K562 (cell line): Measurements from ENCODE around the gene VIM. TPM values are rescaled to one million over a fixed set of nuclear protein-coding genes. Genes with fewer than 3 reads are reported as not detected.

Experiments
- ATAC-seq: fragments of 200-7000 bp; cut with Tn5 transposase; 3 replicates; pipeline ENCODE4 v1.9.1; 2020; ENCODE audit warnings: moderate library complexity
- BruUV-seq: library from RNA; stranded (reverse); fragments of 400-500 nt; replicated peaks from 2 replicates; lab custom pipeline; 2021; lab: Mats Ljungman, UMichigan
- CTCF ChIA-PET: fragments of 300-600 bp; formaldehyde crosslinking; extraction: SDS; loops from one replicate; lab custom pipeline; 2021; ENCODE audit warnings: low intra/inter-chr PET ratio; lab: Yijun Ruan, JAX
- POLR2A ChIA-PET: fragments of 300-600, 350-650 bp; sonication (Branson Sonifier 250); formaldehyde crosslinking; extraction: SDS; loops from one replicate; lab custom pipeline; 2021; ENCODE audit warnings: antibody characterized with exemption, inconsistent platforms; lab: Yijun Ruan, JAX
- DNase-seq, 4 experiments: peaks; one replicate each; pipeline versions ENCODE4 v3.0.0 to v3.0.0-alpha.2; 2011 to 2018; ENCODE audit warnings: low spot score in 3 of 4, mixed read lengths in 3 of 4; ENCODE audit errors: extremely low read depth in 1 of 4
- FAIRE-seq: peaks from 2 replicates; lab custom pipeline; 2011; peaks lifted over from hg19 to GRCh38; lab: Jason Lieb, UNC
- H2AFZ ChIP-seq: 2 replicates; pipeline ENCODE4 v1.6.0; 2011; ENCODE audit warnings: low read depth, low read length, control low read depth, inconsistent platforms
- H3K27ac ChIP-seq: fragments of 200-600 bp; 3 replicates; pipeline ENCODE4 v1.8.0; 2011; ENCODE audit warnings: low read depth, mild to moderate bottlenecking, control low read depth, inconsistent platforms, low read length, moderate library complexity, mixed read lengths; ENCODE audit errors: extremely low read depth
- H3K27me3 ChIP-seq, 2 experiments: fragments of 300-600 bp in 1 of 2; 2 replicates in 1 of 2; 3 replicates in 1 of 2; pipeline versions ENCODE4 v1.6.0 to v1.8.0; 2011; ENCODE audit warnings: inconsistent platforms in 2 of 2, low read length in 2 of 2, mild to moderate bottlenecking in 1 of 2, mixed read lengths in 1 of 2, moderate library complexity in 1 of 2; ENCODE audit not compliant: control insufficient read depth in 2 of 2, insufficient read depth in 2 of 2
- H3K36me3 ChIP-seq: fragments of 300-600 bp; 3 replicates; pipeline ENCODE4 v1.8.0; 2011; ENCODE audit warnings: mild to moderate bottlenecking, low read length, inconsistent platforms; ENCODE audit not compliant: control insufficient read depth, insufficient read depth
- H3K4me1 ChIP-seq, 2 experiments: fragments of 200-600 bp in 1 of 2; replicated peaks in 1 of 2; 2 replicates in 1 of 2; 3 replicates in 1 of 2; pipeline versions ENCODE4 v1.5.1 to v1.8.0; 2011; ENCODE audit warnings: inconsistent platforms in 2 of 2, low read length in 2 of 2, mild to moderate bottlenecking in 1 of 2, mixed read lengths in 1 of 2, moderate library complexity in 1 of 2; ENCODE audit not compliant: control insufficient read depth in 2 of 2, insufficient read depth in 2 of 2
- H3K4me2 ChIP-seq: 2 replicates; pipeline ENCODE4 v1.6.1; 2011; ENCODE audit warnings: low read length, control low read depth, inconsistent platforms, mixed read lengths; ENCODE audit not compliant: insufficient read depth
- H3K4me3 ChIP-seq: fragments of 200-600 bp; sonication (generic), shearing (Covaris generic); 2 replicates; pipeline ENCODE4 v1.5.1; 2016; ENCODE audit warnings: control low read depth, inconsistent platforms
- H3K79me2 ChIP-seq: fragments of 200-600 bp; 3 replicates; pipeline ENCODE4 v1.8.0; 2011; ENCODE audit warnings: low read length, inconsistent platforms; ENCODE audit not compliant: control insufficient read depth, insufficient read depth
- H3K9ac ChIP-seq, 2 experiments: 2 replicates each; pipeline versions ENCODE4 v1.6.0 to v1.6.1; 2011; ENCODE audit warnings: low read depth in 2 of 2, low read length in 2 of 2, control low read depth in 1 of 2, inconsistent platforms in 1 of 2, mild to moderate bottlenecking in 1 of 2, mixed read lengths in 1 of 2; ENCODE audit not compliant: insufficient read depth in 1 of 2
- H3K9me1 ChIP-seq: one replicate; pipeline ENCODE4 v1.6.0; 2011; ENCODE audit warnings: inconsistent platforms, mild to moderate bottlenecking, low read length, moderate library complexity; ENCODE audit not compliant: control insufficient read depth, insufficient read depth
- H3K9me3 ChIP-seq: replicated peaks from 2 replicates; pipeline ENCODE4 v1.5.1; 2011; ENCODE audit warnings: low read depth, low read length, inconsistent platforms; ENCODE audit not compliant: control insufficient read depth, insufficient read depth
- H4K20me1 ChIP-seq: replicated peaks from 2 replicates; pipeline ENCODE4 v1.6.1; 2011; ENCODE audit warnings: low read length, inconsistent platforms, mixed read lengths; ENCODE audit not compliant: control insufficient read depth, insufficient read depth
- ATF7 ChIP-seq: fragments of 450-650 bp; IDR thresholded peaks from 2 replicates; pipeline ENCODE4 v1.7.1; 2014; ENCODE audit warnings: mild to moderate bottlenecking, moderate library complexity
- CEBPG ChIP-seq, 3 experiments: fragments of 200-800 bp in 1 of 3; sonication (Bioruptor generic) in 1 of 3; sonication (generic) in 1 of 3; formaldehyde crosslinking in 1 of 3; IDR thresholded peaks in 2 of 3; conservative IDR thresholded peaks in 1 of 3; 2 replicates each; pipeline versions ENCODE4 v1.6.1 to v1.8.0; 2016 to 2022; ENCODE audit warnings: missing compliant biosample characterization in 2 of 3, missing genetic modification characterization in 2 of 3, mild to moderate bottlenecking in 1 of 3, missing genetic modification reagents in 1 of 3
- FOXJ2 ChIP-seq: fragments of 200-800 bp; sonication (Bioruptor generic); IDR thresholded peaks from 2 replicates; pipeline ENCODE4 v1.6.1; 2016; ENCODE audit warnings: missing genetic modification characterization, missing compliant biosample characterization
- MEIS2 ChIP-seq: fragments of 450-650 bp; IDR thresholded peaks from 2 replicates; pipeline ENCODE4 v1.6.1; 2014; ENCODE audit warnings: mild to moderate bottlenecking; ENCODE audit not compliant: partially characterized antibody
- RBM22 ChIP-seq: fragments of 200-400 bp; formaldehyde crosslinking; IDR thresholded peaks from 2 replicates; pipeline ENCODE4 v1.6.1; 2018; ENCODE audit warnings: low read length, low read depth; ENCODE audit not compliant: poor library complexity, severe bottlenecking
- RCOR1 ChIP-seq, 2 experiments: IDR thresholded peaks; 2 replicates each; pipeline ENCODE4 v1.6.1; 2012; ENCODE audit warnings: low read depth in 2 of 2, low read length in 2 of 2, borderline replicate concordance in 1 of 2, improper control_type of control experiment in 1 of 2
- YY1 ChIP-seq, 3 experiments: IDR thresholded peaks; 2 replicates each; pipeline ENCODE4 v1.6.1; 2011; ENCODE audit warnings: low read length in 2 of 3, mild to moderate bottlenecking in 2 of 3, moderate library complexity in 2 of 3, borderline replicate concordance in 1 of 3, control low read depth in 1 of 3, low read depth in 1 of 3; ENCODE audit not compliant: insufficient read depth in 3 of 3, insufficient replicate concordance in 2 of 3, control insufficient read depth in 1 of 3, insufficient read length in 1 of 3; ENCODE audit errors: extremely low read depth in 1 of 3
- ZNF217 ChIP-seq: sonication (generic); formaldehyde crosslinking; IDR thresholded peaks from 2 replicates; pipeline ENCODE4 v1.8.0; 2022; ENCODE audit warnings: mild to moderate bottlenecking, missing genetic modification reagents
- ZNF445 ChIP-seq: fragments of 250-450 bp; sonication (Bioruptor Pico); IDR thresholded peaks from 2 replicates; pipeline ENCODE4 v1.4.0; 2020; ENCODE audit warnings: low read depth, mild to moderate bottlenecking, moderate library complexity
- WGBS: fragments of 100-300 bp; shearing (Covaris generic); methylation state at CpG from one replicate; pipeline ENCODE4 v1.1.6; 2016; ENCODE audit warnings: low coverage, mixed read lengths; ENCODE audit not compliant: insufficient coverage; ENCODE audit errors: missing lambda C conversion rate; 5-methylcytosine and 5-hydroxymethylcytosine counted together
- in situ Hi-C: fragments of 300-500 bp; cut with MboI; formaldehyde crosslinking; loops from 4 replicates; pipeline ENCODE4 v1.15.0; 2018; ENCODE audit warnings: inconsistent platforms, mixed read lengths
- intact Hi-C: fragments of 100-400 bp; cut with micrococcal nuclease; formaldehyde crosslinking; loops from 2 replicates; pipeline ENCODE4 v1.14.2; 2022
- polyA plus RNA-seq, 8 experiments: library from polyadenylated mRNA; depleted of rRNA in 4 of 8; stranded (reverse) in 5 of 8; unstranded in 3 of 8; fragments of >200 nt; fragmentation: Nextera tagmentation in 2 of 8; fragmentation: Illumina TruSeq in 1 of 8; extraction: Ambion mirVana in 2 of 8; extraction: Trizol in 1 of 8; gene quantifications; 2 replicates each; pipeline versions ENCODE4 v1.2.1 to v1.2.3, GENCODE V29; 2011 to 2014; ENCODE audit warnings: inconsistent platforms in 1 of 8, missing spikeins in 1 of 8
- total RNA-seq, 7 experiments: library from RNA; depleted of rRNA in 6 of 7; stranded (reverse); fragments of >200 nt in 6 of 7; fragmentation: Illumina TruSeq in 2 of 7; extraction: Trizol in 2 of 7; gene quantifications; 2 replicates each; pipeline versions ENCODE4 v1.2.1 to v1.2.3, GENCODE V29; 2011 to 2021; ENCODE audit warnings: low replicate concordance in 1 of 7
- TF ChIP-seq, protein P1 (sequence below): fragments of 200-800 bp; sonication (Bioruptor generic); IDR thresholded peaks from 2 replicates; pipeline ENCODE4 v1.6.1; 2017; ENCODE audit warnings: missing genetic modification characterization, missing compliant biosample characterization
- TF ChIP-seq, protein P2 (sequence below): sonication (generic); formaldehyde crosslinking; IDR thresholded peaks from 2 replicates; pipeline ENCODE4 v1.8.0; 2022; ENCODE audit warnings: mild to moderate bottlenecking, missing genetic modification reagents, borderline replicate concordance
- TF ChIP-seq, protein P3 (sequence below): fragments of 450-650 bp; IDR thresholded peaks from 2 replicates; pipeline ENCODE4 v1.6.1; 2016
- TF ChIP-seq, protein P4 (sequence below): sonication (generic); IDR thresholded peaks from 2 replicates; pipeline ENCODE4 v1.6.1; 2016

The VIM gene
- total and polyA plus RNA-seq, 9 of the 15 experiments (the other 6 are each of a cell fraction or from before 2014, with no cell fraction given): 86.0 to 621 (median 383) TPM

DNA sequence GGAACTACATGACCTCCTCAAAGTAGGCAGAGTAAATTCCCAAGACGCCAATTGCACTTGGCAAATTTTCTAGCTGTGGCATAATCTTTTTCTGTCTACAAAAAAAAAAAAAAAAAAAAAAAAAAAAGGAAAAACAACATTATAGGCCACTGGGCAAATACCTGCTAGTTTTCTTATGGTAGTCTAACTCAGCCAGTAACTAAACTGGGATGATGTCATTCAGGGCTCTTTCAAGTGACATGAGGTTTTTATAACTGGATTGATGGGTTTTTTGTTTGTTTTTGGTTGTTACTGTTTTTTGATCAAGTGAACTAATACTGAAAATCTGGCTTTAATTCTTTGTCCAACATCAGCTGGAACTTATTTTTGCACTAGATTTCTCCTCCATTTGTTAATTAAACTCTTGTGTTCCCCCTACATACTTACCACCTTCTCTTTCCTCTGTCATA, 7.4 kb upstream of the VIM start:
- H3K4me3 ChIP-seq: no peak overlapping the region
- no peaks in the 10 kb centered on the region for H3K27me3 ChIP-seq
- 80% methylated on average over 1 of the region's 1 CpG for WGBS
- ChIA-PET POLR2A (interaction anchor here (0.9 to 1.4 kb wide), 2 partner anchors 8 to 20 kb away, joined by 3 read pairs; partner anchors contain the start of gene VIM), CTCF (no interaction called here)
- H3K36me3 ChIP-seq: no peaks in the 10 kb centered on the region
- H3K9me1 ChIP-seq: no peaks in the 10 kb centered on the region
- 0 out of 2 replicates have a peak overlapping the region, but pooled peaks have one; percentile 28 for H2AFZ ChIP-seq
- H3K4me1 ChIP-seq: peaks cover 6 to 18% of the 10 kb centered on the region in 2 experiments
- H3K4me2 ChIP-seq: no peak overlapping the region
- H3K27ac ChIP-seq: peak overlapping the region; percentile 29; the same call in 1 of the 3 replicates
- FAIRE-seq: no peak
- DNase-seq: no peak
- H4K20me1 ChIP-seq: no peaks in the 10 kb centered on the region
- intact Hi-C loops: no loop called here
- in situ Hi-C loops: no loop called here
- H3K9me3 ChIP-seq: no peaks in the 10 kb centered on the region
- ATAC-seq: no peak
- no peak overlapping the region for H3K9ac ChIP-seq
- BruUV-seq: no TSS peak
- no peaks in the 10 kb centered on the region for H3K79me2 ChIP-seq
- TF ChIP-seq ATF7 (peak; percentile 77; the same call in 1 of the 2 replicates), MEIS2 (peak; percentile 61), RBM22 (no peak), YY1 (IDR thresholded peaks at IDR 0.05; ENCODE audit: borderline replicate concordance in 1 of 3, control insufficient read depth in 1 of 3, extremely low read depth in 1 of 3, insufficient read depth in 3 of 3, insufficient read length in 1 of 3, insufficient replicate concordance in 2 of 3, low read depth in 1 of 3, low read length in 2 of 3) (no peak), ZNF217 (CRISPR knock-in tag) (no peak), CEBPG (CRISPR knock-in tag; IDR thresholded peaks at IDR 0.05) (no peak), CEBPG (tag; conservative IDR thresholded peaks at IDR 0.05 in 1 of 2, IDR thresholded peaks at IDR 0.05 in 1 of 2) (no peak), ZNF445 (CRISPR knock-in tag) (no peak), FOXJ2 (tag) (no peak), RCOR1 (IDR thresholded peaks at IDR 0.05; ENCODE audit: borderline replicate concordance in 1 of 2, low read depth in 2 of 2, low read length in 2 of 2) (no peak)
- TF ChIP-seq, protein P1, sequence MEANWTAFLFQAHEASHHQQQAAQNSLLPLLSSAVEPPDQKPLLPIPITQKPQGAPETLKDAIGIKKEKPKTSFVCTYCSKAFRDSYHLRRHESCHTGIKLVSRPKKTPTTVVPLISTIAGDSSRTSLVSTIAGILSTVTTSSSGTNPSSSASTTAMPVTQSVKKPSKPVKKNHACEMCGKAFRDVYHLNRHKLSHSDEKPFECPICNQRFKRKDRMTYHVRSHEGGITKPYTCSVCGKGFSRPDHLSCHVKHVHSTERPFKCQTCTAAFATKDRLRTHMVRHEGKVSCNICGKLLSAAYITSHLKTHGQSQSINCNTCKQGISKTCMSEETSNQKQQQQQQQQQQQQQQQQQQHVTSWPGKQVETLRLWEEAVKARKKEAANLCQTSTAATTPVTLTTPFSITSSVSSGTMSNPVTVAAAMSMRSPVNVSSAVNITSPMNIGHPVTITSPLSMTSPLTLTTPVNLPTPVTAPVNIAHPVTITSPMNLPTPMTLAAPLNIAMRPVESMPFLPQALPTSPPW: no peak
- TF ChIP-seq, protein P2, sequence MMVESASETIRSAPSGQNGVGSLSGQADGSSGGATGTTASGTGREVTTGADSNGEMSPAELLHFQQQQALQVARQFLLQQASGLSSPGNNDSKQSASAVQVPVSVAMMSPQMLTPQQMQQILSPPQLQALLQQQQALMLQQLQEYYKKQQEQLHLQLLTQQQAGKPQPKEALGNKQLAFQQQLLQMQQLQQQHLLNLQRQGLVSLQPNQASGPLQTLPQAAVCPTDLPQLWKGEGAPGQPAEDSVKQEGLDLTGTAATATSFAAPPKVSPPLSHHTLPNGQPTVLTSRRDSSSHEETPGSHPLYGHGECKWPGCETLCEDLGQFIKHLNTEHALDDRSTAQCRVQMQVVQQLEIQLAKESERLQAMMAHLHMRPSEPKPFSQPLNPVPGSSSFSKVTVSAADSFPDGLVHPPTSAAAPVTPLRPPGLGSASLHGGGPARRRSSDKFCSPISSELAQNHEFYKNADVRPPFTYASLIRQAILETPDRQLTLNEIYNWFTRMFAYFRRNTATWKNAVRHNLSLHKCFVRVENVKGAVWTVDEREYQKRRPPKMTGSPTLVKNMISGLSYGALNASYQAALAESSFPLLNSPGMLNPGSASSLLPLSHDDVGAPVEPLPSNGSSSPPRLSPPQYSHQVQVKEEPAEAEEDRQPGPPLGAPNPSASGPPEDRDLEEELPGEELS (CRISPR knock-in tag): no peak
- TF ChIP-seq, protein P3, sequence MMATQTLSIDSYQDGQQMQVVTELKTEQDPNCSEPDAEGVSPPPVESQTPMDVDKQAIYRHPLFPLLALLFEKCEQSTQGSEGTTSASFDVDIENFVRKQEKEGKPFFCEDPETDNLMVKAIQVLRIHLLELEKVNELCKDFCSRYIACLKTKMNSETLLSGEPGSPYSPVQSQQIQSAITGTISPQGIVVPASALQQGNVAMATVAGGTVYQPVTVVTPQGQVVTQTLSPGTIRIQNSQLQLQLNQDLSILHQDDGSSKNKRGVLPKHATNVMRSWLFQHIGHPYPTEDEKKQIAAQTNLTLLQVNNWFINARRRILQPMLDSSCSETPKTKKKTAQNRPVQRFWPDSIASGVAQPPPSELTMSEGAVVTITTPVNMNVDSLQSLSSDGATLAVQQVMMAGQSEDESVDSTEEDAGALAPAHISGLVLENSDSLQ: peak; percentile 40; the same call in 1 of the 2 replicates
- TF ChIP-seq, protein P4, sequence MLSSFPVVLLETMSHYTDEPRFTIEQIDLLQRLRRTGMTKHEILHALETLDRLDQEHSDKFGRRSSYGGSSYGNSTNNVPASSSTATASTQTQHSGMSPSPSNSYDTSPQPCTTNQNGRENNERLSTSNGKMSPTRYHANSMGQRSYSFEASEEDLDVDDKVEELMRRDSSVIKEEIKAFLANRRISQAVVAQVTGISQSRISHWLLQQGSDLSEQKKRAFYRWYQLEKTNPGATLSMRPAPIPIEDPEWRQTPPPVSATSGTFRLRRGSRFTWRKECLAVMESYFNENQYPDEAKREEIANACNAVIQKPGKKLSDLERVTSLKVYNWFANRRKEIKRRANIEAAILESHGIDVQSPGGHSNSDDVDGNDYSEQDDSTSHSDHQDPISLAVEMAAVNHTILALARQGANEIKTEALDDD: peak; percentile 81
